Measurements from ENCODE around the gene ACTL8. TPM values are rescaled to one million over a fixed set of nuclear protein-coding genes. Genes with fewer than 3 reads are reported as not detected.

ACTL8 gene
- total RNA-seq, 1 experiment from 2014 or later = not detected

DNA sequence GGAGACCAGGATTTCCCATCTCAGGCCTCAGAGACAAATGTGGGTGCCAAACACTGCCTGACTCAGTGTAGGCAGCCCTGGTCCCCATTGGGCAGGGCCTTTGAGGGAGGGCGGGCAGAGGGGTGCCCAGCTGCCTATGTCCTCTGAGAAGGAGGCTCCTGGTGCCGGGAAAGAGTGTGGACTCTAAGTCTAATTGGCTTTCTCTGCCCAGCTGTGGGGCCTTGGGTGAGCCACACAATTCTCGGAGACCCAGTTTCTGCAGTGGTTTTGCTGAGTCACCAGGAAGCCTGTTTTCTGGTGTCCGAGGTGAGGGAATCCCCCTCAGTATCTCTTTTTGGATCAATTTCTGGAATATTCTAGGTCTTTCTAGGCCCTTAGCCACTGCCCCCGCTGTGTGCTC, 35.3 kb upstream of the ACTL8 start:
- H3K4me1 Mint-ChIP-seq (ENCODE audit: low read depth, unreplicated experiment) = no peaks in the 10 kb centered on the region
- no peaks in the 10 kb centered on the region for H3K9me3 Mint-ChIP-seq (ENCODE audit: low read depth, unreplicated experiment)
- peaks cover 76% of the 10 kb centered on the region for H3K27me3 Mint-ChIP-seq (ENCODE audit: unreplicated experiment)
- no peaks in the 10 kb centered on the region for H3K36me3 Mint-ChIP-seq (ENCODE audit: insufficient read depth, unreplicated experiment)
- BruUV-seq (replicated peaks) = no TSS peak
- H3K4me3 Mint-ChIP-seq (ENCODE audit: low read depth, unreplicated experiment) = no peak overlapping the region
- no peak for TF ChIP-seq CTCF (IDR thresholded peaks at IDR 0.05; ENCODE audit: unreplicated experiment)
- CTCF ChIA-PET = no interaction called here
- no peak overlapping the region for H3K27ac Mint-ChIP-seq (ENCODE audit: unreplicated experiment)
- intact Hi-C loops (cut with micrococcal nuclease; ENCODE audit: unreplicated experiment) = no loop called here
- DNase-seq = no peak

DNA sequence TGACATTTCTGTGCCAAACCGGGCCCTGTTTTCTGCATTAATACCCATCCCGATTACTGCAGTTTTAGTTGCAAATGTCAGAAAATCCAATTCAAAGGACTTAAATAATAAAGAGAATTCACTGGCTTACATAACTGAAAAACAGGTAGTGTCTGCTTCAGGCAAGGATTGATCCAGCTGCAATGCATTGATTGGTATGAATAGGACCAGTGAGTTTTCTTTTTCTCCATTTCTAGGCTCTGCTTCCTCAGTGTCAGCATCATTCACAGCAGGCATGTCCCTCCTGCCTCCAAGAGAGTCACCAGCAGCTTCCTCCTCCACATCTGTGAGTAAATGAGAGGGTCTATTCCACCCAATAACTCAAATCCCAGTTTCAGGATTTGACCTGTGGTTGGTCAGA, 33.7 kb upstream of the ACTL8 start:
- Mint-ChIP-seq H3K4me3 (ENCODE audit: low read depth, unreplicated experiment) (no peak overlapping the region), H3K4me1 (ENCODE audit: low read depth, unreplicated experiment) (no peaks in the 10 kb centered on the region), H3K27me3 (ENCODE audit: unreplicated experiment) (peaks cover 65% of the 10 kb centered on the region), H3K27ac (ENCODE audit: unreplicated experiment) (no peak overlapping the region), H3K9me3 (ENCODE audit: low read depth, unreplicated experiment) (no peaks in the 10 kb centered on the region), H3K36me3 (ENCODE audit: insufficient read depth, unreplicated experiment) (no peaks in the 10 kb centered on the region)
- TF ChIP-seq CTCF (IDR thresholded peaks at IDR 0.05; ENCODE audit: unreplicated experiment) = no peak
- DNase-seq = no peak
- intact Hi-C loops (cut with micrococcal nuclease; ENCODE audit: unreplicated experiment) = no loop called here
- CTCF ChIA-PET = no interaction called here
- BruUV-seq (replicated peaks) = no TSS peak

DNA sequence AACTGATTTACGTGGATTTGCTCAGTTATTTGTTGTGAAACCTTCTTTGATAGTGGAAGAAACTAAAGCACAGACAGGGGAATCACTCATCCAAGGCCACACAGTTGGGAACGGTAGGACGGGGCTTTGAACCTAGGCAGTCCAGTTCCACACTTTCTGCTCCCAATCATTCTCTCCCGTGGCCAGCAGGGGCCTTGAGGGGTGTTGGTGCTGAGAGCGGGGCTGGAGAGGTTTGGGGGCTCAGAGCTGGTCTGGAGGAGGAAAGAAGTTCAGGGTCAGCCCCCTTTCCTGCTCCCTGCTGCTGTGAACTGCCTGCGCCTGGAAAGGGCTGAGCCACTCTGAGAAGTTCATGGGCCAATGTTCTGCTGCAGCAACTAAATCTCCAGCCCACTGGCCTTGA, 31.4 kb upstream of the ACTL8 start:
- CTCF ChIA-PET = no interaction called here
- BruUV-seq (replicated peaks) = no TSS peak
- H3K4me3 Mint-ChIP-seq (ENCODE audit: low read depth, unreplicated experiment) = no peak overlapping the region

GRCh38 chr1:17724150-17724549, 31.0 kb upstream of the ACTL8 start:
- no peak overlapping the region for H3K4me3 Mint-ChIP-seq (ENCODE audit: low read depth, unreplicated experiment)
- H3K36me3 Mint-ChIP-seq (ENCODE audit: insufficient read depth, unreplicated experiment) = no peaks in the 10 kb centered on the region
- H3K9me3 Mint-ChIP-seq (ENCODE audit: low read depth, unreplicated experiment) = no peaks in the 10 kb centered on the region
- CTCF ChIA-PET = no interaction called here
- H3K4me1 Mint-ChIP-seq (ENCODE audit: low read depth, unreplicated experiment) = no peaks in the 10 kb centered on the region
- H3K27me3 Mint-ChIP-seq (ENCODE audit: unreplicated experiment) = peaks cover 65% of the 10 kb centered on the region
- BruUV-seq (replicated peaks) = no TSS peak
- TF ChIP-seq CTCF (IDR thresholded peaks at IDR 0.05; ENCODE audit: unreplicated experiment) = no peak
- no peak for DNase-seq
- intact Hi-C loops (cut with micrococcal nuclease; ENCODE audit: unreplicated experiment) = no loop called here
- H3K27ac Mint-ChIP-seq (ENCODE audit: unreplicated experiment) = no peak overlapping the region

More for the DNA sequence above, 31.4 kb upstream of the ACTL8 start:
- no peak for TF ChIP-seq CTCF (IDR thresholded peaks at IDR 0.05; ENCODE audit: unreplicated experiment)
- Mint-ChIP-seq H3K36me3 (ENCODE audit: insufficient read depth, unreplicated experiment) (no peaks in the 10 kb centered on the region), H3K27me3 (ENCODE audit: unreplicated experiment) (peaks cover 65% of the 10 kb centered on the region), H3K4me1 (ENCODE audit: low read depth, unreplicated experiment) (no peaks in the 10 kb centered on the region), H3K27ac (ENCODE audit: unreplicated experiment) (no peak overlapping the region), H3K9me3 (ENCODE audit: low read depth, unreplicated experiment) (no peaks in the 10 kb centered on the region)
- intact Hi-C loops (cut with micrococcal nuclease; ENCODE audit: unreplicated experiment) = no loop called here
- no peak for DNase-seq
